K562 (cell line): Measurements from ENCODE around the gene KCNK4. TPM values are rescaled to one million over a fixed set of nuclear protein-coding genes. Genes with fewer than 3 reads are reported as not detected.

Experiments used
- ARID1B ChIP-seq: fragments of 450-650 bp; IDR thresholded peaks from 2 replicates; pipeline ENCODE4 v1.6.1; 2016; ENCODE audit warnings: antibody characterized with exemption, mild to moderate bottlenecking, inconsistent platforms
- BCOR ChIP-seq: fragments of 450-650 bp; IDR thresholded peaks from 2 replicates; pipeline ENCODE4 v1.6.1; 2016
- BRD9 ChIP-seq: fragments of 450-650 bp; IDR thresholded peaks from 2 replicates; pipeline ENCODE4 v1.6.1; 2018; ENCODE audit warnings: low read depth; ENCODE audit not compliant: partially characterized antibody
- CC2D1A ChIP-seq: fragments of 450-650 bp; IDR thresholded peaks from 2 replicates; pipeline ENCODE4 v1.6.1; 2017; ENCODE audit warnings: mild to moderate bottlenecking
- CHD4 ChIP-seq: fragments of 200-600 bp; sonication (generic); IDR thresholded peaks from 3 replicates; pipeline ENCODE4 v1.6.1; 2012; ENCODE audit warnings: low read depth, mild to moderate bottlenecking, mixed read lengths, low read length, inconsistent platforms; ENCODE audit not compliant: insufficient read depth, insufficient replicate concordance, poor library complexity, severe bottlenecking
- CREB1 ChIP-seq, 2 experiments: sonication (generic) in 1 of 2; formaldehyde crosslinking in 1 of 2; IDR thresholded peaks; 2 replicates each; pipeline versions ENCODE4 v1.6.1 to v1.8.0; 2012 to 2022; ENCODE audit warnings: inconsistent platforms in 1 of 2, mild to moderate bottlenecking in 1 of 2, missing genetic modification reagents in 1 of 2, moderate library complexity in 1 of 2
- CREM ChIP-seq: IDR thresholded peaks from 2 replicates; pipeline ENCODE4 v1.6.1; 2014; ENCODE audit warnings: antibody characterized with exemption, low read depth
- CTBP1 ChIP-seq: fragments of 450-650 bp; IDR thresholded peaks from 2 replicates; pipeline ENCODE4 v1.6.1; 2016; ENCODE audit warnings: borderline replicate concordance
- DNMT1 ChIP-seq: fragments of 450-650 bp; IDR thresholded peaks from 2 replicates; pipeline ENCODE4 v1.6.1; 2016; ENCODE audit warnings: antibody characterized with exemption, mild to moderate bottlenecking
- GATAD2A ChIP-seq: fragments of 450-650 bp; IDR thresholded peaks from 2 replicates; pipeline ENCODE4 v1.6.1; 2017
- MCM3 ChIP-seq: fragments of 450-650 bp; IDR thresholded peaks from 2 replicates; pipeline ENCODE4 v1.6.1; 2016
- MYC ChIP-seq, 2 experiments: fragments of 250-450 bp in 1 of 2; sonication (Bioruptor Pico) in 1 of 2; IDR thresholded peaks; 2 replicates each; pipeline versions ENCODE4 v1.5.1 to v1.6.1; 2012 to 2021; ENCODE audit warnings: low read depth in 2 of 2, borderline replicate concordance in 1 of 2, improper control_type of control experiment in 1 of 2, low read length in 1 of 2, mild to moderate bottlenecking in 1 of 2, moderate library complexity in 1 of 2
- MYNN ChIP-seq, 2 experiments: sonication (generic); formaldehyde crosslinking in 1 of 2; IDR thresholded peaks; 2 replicates each; pipeline versions ENCODE4 v1.5.0 to v1.6.1; 2016 to 2020; ENCODE audit warnings: antibody characterized with exemption in 1 of 2, missing genetic modification reagents in 1 of 2
- NFATC3 ChIP-seq: fragments of 450-650 bp; IDR thresholded peaks from 2 replicates; pipeline ENCODE4 v1.6.1; 2017; ENCODE audit warnings: mild to moderate bottlenecking
- OTX1 ChIP-seq: fragments of 450-650 bp; formaldehyde crosslinking; IDR thresholded peaks from 2 replicates; pipeline ENCODE4 v1.4.0; 2022; ENCODE audit warnings: mild to moderate bottlenecking
- POLR2AphosphoS5 ChIP-seq: IDR thresholded peaks from 2 replicates; pipeline ENCODE4 v1.6.1; 2011; ENCODE audit warnings: mild to moderate bottlenecking, low read depth, low read length, moderate library complexity; ENCODE audit not compliant: control insufficient read depth, insufficient read depth
- PTBP1 ChIP-seq: fragments of 200-400 bp; formaldehyde crosslinking; IDR thresholded peaks from 2 replicates; pipeline ENCODE4 v1.6.1; 2017; ENCODE audit warnings: low read depth, low read length
- SIN3A ChIP-seq, 2 experiments: fragments of 150-350 bp in 1 of 2; IDR thresholded peaks; 2 replicates each; pipeline ENCODE4 v1.6.1; 2011 to 2016; ENCODE audit warnings: borderline replicate concordance in 2 of 2, low read depth in 2 of 2, low read length in 2 of 2, mild to moderate bottlenecking in 2 of 2, moderate library complexity in 2 of 2; ENCODE audit not compliant: control insufficient read depth in 1 of 2
- SRF ChIP-seq, 2 experiments: fragments of 250-450, 450-650 bp in 1 of 2; sonication (Bioruptor Pico) in 1 of 2; sonication (generic) in 1 of 2; formaldehyde crosslinking; IDR thresholded peaks; 2 replicates each; pipeline versions ENCODE4 v1.5.0 to v1.5.1; 2020 to 2022; ENCODE audit warnings: mild to moderate bottlenecking in 1 of 2, missing genetic modification reagents in 1 of 2
- ZFP36 ChIP-seq: fragments of 150-350 bp; IDR thresholded peaks from 2 replicates; pipeline ENCODE4 v1.6.1; 2018; ENCODE audit warnings: low read length, low read depth; ENCODE audit not compliant: partially characterized antibody
- ZFX ChIP-seq: sonication (generic); formaldehyde crosslinking; IDR thresholded peaks from 2 replicates; pipeline ENCODE4 v1.8.0; 2022; ENCODE audit warnings: mild to moderate bottlenecking, missing genetic modification reagents, moderate library complexity
- ZNF586 ChIP-seq: fragments of 450-650 bp; formaldehyde crosslinking; conservative IDR thresholded peaks from 2 replicates; pipeline ENCODE4 v1.4.0; 2020; ENCODE audit warnings: mild to moderate bottlenecking, moderate library complexity
- ZNF766 ChIP-seq: fragments of 200-800 bp; sonication (Bioruptor generic); conservative IDR thresholded peaks from 2 replicates; pipeline ENCODE4 v1.6.1; 2016; ENCODE audit warnings: missing genetic modification characterization, missing compliant biosample characterization
- polyA plus RNA-seq, 8 experiments: library from polyadenylated mRNA; depleted of rRNA in 4 of 8; stranded (reverse) in 5 of 8; unstranded in 3 of 8; fragments of >200 nt; fragmentation: Nextera tagmentation in 2 of 8; fragmentation: Illumina TruSeq in 1 of 8; extraction: Ambion mirVana in 2 of 8; extraction: Trizol in 1 of 8; gene quantifications; 2 replicates each; pipeline versions ENCODE4 v1.2.1 to v1.2.3, GENCODE V29; 2011 to 2014; ENCODE audit warnings: inconsistent platforms in 1 of 8, missing spikeins in 1 of 8
- total RNA-seq, 7 experiments: library from RNA; depleted of rRNA in 6 of 7; stranded (reverse); fragments of >200 nt in 6 of 7; fragmentation: Illumina TruSeq in 2 of 7; extraction: Trizol in 2 of 7; gene quantifications; 2 replicates each; pipeline versions ENCODE4 v1.2.1 to v1.2.3, GENCODE V29; 2011 to 2021; ENCODE audit warnings: low replicate concordance in 1 of 7
- TF ChIP-seq, protein P1 (sequence below): fragments of 450-650 bp; IDR thresholded peaks from 2 replicates; pipeline ENCODE4 v1.6.1; 2014; ENCODE audit warnings: low read depth, mild to moderate bottlenecking, moderate library complexity, borderline replicate concordance
- TF ChIP-seq, protein P2 (sequence below): fragments of 250-450 bp; sonication (Bioruptor Pico); IDR thresholded peaks from 2 replicates; pipeline ENCODE4 v1.5.0; 2022; ENCODE audit warnings: mild to moderate bottlenecking

Gene KCNK4
- total and polyA plus RNA-seq, 9 of the 15 experiments (the other 6 are each of a cell fraction or from before 2014, with no cell fraction given) = not detected

DNA sequence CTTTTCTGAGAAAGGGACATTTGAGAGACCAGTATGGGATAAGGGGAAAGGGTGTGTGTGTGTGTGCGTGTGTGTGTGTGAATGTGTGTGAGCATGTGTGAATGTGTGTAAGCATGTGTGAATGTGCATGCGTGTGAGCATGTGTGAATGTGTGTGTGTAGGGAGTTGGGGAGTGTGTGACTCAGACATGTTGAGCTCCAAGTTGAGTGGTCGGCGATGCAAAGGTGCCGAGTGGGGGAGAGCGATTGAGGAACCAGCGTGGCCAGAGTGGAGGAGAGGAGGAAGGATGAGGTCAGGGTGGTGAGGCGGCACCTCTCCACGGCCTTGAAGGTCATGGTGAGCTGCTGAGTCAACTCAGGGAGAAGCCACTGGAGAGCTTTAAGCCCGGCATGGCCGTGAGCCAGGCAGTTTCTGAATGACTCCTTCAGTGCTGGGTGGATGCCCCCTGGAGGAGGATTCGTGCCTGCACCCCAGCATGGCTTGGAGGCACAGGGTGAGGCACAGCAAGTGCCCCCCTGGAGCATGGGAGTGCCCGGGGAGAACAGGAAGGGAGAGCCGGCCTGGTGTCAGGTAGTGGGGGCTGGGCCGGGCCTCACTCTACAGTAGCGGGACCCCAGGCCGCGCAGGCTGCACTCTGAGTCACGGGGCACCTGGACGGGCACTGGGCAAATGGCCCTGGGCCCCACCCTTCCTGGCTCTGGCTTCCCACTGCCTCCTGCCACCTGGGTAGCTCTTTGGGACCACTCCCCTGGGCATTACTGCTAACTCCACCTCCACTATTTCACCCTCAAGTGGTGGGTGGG is 40.7 kb downstream of the KCNK4 start (continued):
- TF ChIP-seq, protein P1, sequence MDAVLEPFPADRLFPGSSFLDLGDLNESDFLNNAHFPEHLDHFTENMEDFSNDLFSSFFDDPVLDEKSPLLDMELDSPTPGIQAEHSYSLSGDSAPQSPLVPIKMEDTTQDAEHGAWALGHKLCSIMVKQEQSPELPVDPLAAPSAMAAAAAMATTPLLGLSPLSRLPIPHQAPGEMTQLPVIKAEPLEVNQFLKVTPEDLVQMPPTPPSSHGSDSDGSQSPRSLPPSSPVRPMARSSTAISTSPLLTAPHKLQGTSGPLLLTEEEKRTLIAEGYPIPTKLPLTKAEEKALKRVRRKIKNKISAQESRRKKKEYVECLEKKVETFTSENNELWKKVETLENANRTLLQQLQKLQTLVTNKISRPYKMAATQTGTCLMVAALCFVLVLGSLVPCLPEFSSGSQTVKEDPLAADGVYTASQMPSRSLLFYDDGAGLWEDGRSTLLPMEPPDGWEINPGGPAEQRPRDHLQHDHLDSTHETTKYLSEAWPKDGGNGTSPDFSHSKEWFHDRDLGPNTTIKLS = peak; percentile 55; the same call in 1 of the 2 replicates
- TF ChIP-seq BCOR (peak; percentile 79), CTBP1 (peak; percentile 77), MYC (IDR thresholded peaks at IDR 0.05; ENCODE audit: low read depth, low read length) (peak; percentile 70), MYC (CRISPR knock-in tag; IDR thresholded peaks at IDR 0.05; ENCODE audit: borderline replicate concordance, low read depth) (0 out of 2 replicates have a peak, but pooled peaks have one; percentile 34), CC2D1A (peak; percentile 45; the same call in 1 of the 2 replicates), ZFP36 (no peak), CREB1 (IDR thresholded peaks at IDR 0.05) (0 out of 2 replicates have a peak, but pooled peaks have one; percentile 22), CREB1 (CRISPR knock-in tag; IDR thresholded peaks at IDR 0.05) (no peak), CHD4 (no peak), NFATC3 (peak; percentile 33; the same call in 1 of the 2 replicates), MCM3 (peak; percentile 82; the same call in 1 of the 2 replicates), ARID1B (peak; percentile 89), SIN3A (IDR thresholded peaks at IDR 0.05; ENCODE audit: borderline replicate concordance in 2 of 2, control insufficient read depth in 1 of 2, low read depth in 2 of 2, low read length in 2 of 2) (no peak), ZFX (CRISPR knock-in tag) (peak; percentile 74), OTX1 (CRISPR knock-in tag) (peak; percentile 94), GATAD2A (peak; percentile 17), DNMT1 (peak; percentile 93), ZNF766 (CRISPR knock-in tag) (0 out of 2 replicates have a peak, but pooled peaks have one; percentile 35), PTBP1 (no peak), ZNF586 (no peak), SRF (CRISPR knock-in tag; IDR thresholded peaks at IDR 0.05) (no peak; a peak in 1 of 4 replicates), POLR2AphosphoS5 (no peak), MYNN (IDR thresholded peaks at IDR 0.05) (peak; percentile 49; the same call in 1 of the 2 replicates), MYNN (CRISPR knock-in tag; IDR thresholded peaks at IDR 0.05) (no peak), CREM (peak; percentile 69), BRD9 (peak; percentile 87)
- TF ChIP-seq, protein P2, sequence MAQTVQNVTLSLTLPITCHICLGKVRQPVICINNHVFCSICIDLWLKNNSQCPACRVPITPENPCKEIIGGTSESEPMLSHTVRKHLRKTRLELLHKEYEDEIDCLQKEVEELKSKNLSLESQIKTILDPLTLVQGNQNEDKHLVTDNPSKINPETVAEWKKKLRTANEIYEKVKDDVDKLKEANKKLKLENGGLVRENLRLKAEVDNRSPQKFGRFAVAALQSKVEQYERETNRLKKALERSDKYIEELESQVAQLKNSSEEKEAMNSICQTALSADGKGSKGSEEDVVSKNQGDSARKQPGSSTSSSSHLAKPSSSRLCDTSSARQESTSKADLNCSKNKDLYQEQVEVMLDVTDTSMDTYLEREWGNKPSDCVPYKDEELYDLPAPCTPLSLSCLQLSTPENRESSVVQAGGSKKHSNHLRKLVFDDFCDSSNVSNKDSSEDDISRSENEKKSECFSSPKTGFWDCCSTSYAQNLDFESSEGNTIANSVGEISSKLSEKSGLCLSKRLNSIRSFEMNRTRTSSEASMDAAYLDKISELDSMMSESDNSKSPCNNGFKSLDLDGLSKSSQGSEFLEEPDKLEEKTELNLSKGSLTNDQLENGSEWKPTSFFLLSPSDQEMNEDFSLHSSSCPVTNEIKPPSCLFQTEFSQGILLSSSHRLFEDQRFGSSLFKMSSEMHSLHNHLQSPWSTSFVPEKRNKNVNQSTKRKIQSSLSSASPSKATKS (CRISPR knock-in tag) = no peak
